Activated CD4-positive, alpha-beta T cell treated with anti-CD3 and anti-CD28 coated beads, Interleukin-2, amount 50 U/mL, for 48 hours (primary cell): ENCODE data around the gene FBXO22.
"Not testable (repeated sequence)": the region's sequence is repeated elsewhere in the genome, so short reads cannot be mapped to it uniquely, and the experiment has no call there.

ENCODE experiments used
- DNase-seq, 2 experiments: peaks; one replicate each; pipeline ENCODE4 v3.0.0-alpha.2; 2020

FBXO22 gene

GRCh38 chr15:75984706-75985105 is 81.0 kb downstream of the FBXO22 start:
- DNase-seq, result not testable (repeated sequence)

GRCh38 chr15:75985971-75986370 is 82.3 kb downstream of the FBXO22 start:
- DNase-seq, result no peak

GRCh38 chr15:75989045-75989444 is 85.4 kb downstream of the FBXO22 start:
- DNase-seq, result no peak

- DNase-seq, result no peak
Observed at GRCh38 chr15:75989875-75990274, 86.2 kb downstream of the FBXO22 start.
